DND-41 (cell line): ENCODE results near the gene ST8SIA6.

Experiments used
- ATAC-seq: fragments of 200-7000 bp; cut with Tn5 transposase; 3 replicates; pipeline ENCODE4 v1.9.1; 2021; ENCODE audit warnings: low read depth; ENCODE audit not compliant: insufficient read depth
- DNase-seq: peaks from one replicate; pipeline ENCODE4 v3.0.0-alpha.2; 2020
- H2AFZ ChIP-seq: 2 replicates; pipeline ENCODE4 v1.6.0; 2012; ENCODE audit warnings: low read depth, low read length
- H3K27ac ChIP-seq: 2 replicates; pipeline ENCODE4 v1.5.1; 2012; ENCODE audit warnings: low read length, inconsistent platforms
- H3K27me3 ChIP-seq: fragments of 200-600 bp; sonication (generic); 2 replicates; pipeline ENCODE4 v1.6.0; 2012; ENCODE audit warnings: low read length, mild to moderate bottlenecking, inconsistent platforms; ENCODE audit not compliant: insufficient read depth, poor library complexity
- H3K36me3 ChIP-seq: 2 replicates; pipeline ENCODE4 v1.5.1; 2012; ENCODE audit warnings: low read length, inconsistent platforms; ENCODE audit not compliant: insufficient read depth
- H3K4me1 ChIP-seq: 2 replicates; pipeline ENCODE4 v1.5.1; 2012; ENCODE audit warnings: mild to moderate bottlenecking, low read length; ENCODE audit not compliant: insufficient read depth
- H3K4me2 ChIP-seq: 2 replicates; pipeline ENCODE4 v1.6.0; 2012; ENCODE audit warnings: mild to moderate bottlenecking, moderate library complexity, low read length, inconsistent platforms; ENCODE audit not compliant: insufficient read depth
- H3K4me3 ChIP-seq, 2 experiments: fragments of 200-600 bp in 1 of 2; shearing (Covaris generic) in 1 of 2; 2 replicates each; pipeline ENCODE4 v1.5.1; 2012 to 2016; ENCODE audit warnings: inconsistent platforms in 2 of 2, low read length in 2 of 2, mild to moderate bottlenecking in 2 of 2, low read depth in 1 of 2, moderate library complexity in 1 of 2
- H3K79me2 ChIP-seq: 2 replicates; pipeline ENCODE4 v1.6.0; 2012; ENCODE audit warnings: low read length, inconsistent platforms; ENCODE audit not compliant: insufficient read depth
- H3K9ac ChIP-seq: 2 replicates; pipeline ENCODE4 v1.6.0; 2012; ENCODE audit warnings: low read depth, mild to moderate bottlenecking, inconsistent platforms, low read length, moderate library complexity
- H3K9me3 ChIP-seq: 2 replicates; pipeline ENCODE4 v1.5.1; 2012; ENCODE audit warnings: low read length, moderate library complexity, mild to moderate bottlenecking, inconsistent platforms; ENCODE audit not compliant: insufficient read depth, severe bottlenecking
- H4K20me1 ChIP-seq: 2 replicates; pipeline ENCODE4 v1.6.0; 2012; ENCODE audit warnings: low read length; ENCODE audit not compliant: insufficient read depth
- EZH2 ChIP-seq: IDR thresholded peaks from 3 replicates; pipeline ENCODE4 v1.6.1; 2012; ENCODE audit warnings: borderline replicate concordance, low read depth, mild to moderate bottlenecking, moderate library complexity, low read length, inconsistent platforms; ENCODE audit not compliant: severe bottlenecking
- TF ChIP-seq, protein P1 (sequence below): IDR thresholded peaks from 2 replicates; pipeline ENCODE4 v1.5.1; 2012; ENCODE audit warnings: borderline replicate concordance, low read length, moderate library complexity, mild to moderate bottlenecking; ENCODE audit not compliant: poor library complexity, severe bottlenecking; ENCODE audit errors: extremely low read depth

Gene ST8SIA6

DNA sequence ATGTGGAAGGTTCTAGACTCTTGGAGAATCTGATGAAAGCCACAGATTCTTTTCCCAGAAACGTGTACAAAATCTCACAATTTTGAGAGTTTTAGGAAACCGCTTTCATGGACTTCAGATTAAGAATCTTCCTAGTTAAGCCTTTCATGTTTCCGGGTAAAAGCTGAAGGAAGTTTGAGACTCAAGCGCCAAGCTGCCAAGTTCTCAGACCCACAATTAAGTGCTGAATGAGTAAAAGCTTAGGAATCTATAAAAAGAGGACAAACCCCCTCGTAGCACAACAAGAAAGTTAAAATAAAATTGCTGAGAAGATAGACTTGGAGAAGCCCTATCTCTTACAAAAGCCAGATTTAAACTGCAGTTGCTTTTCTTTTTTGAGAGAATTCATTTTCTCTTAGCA lies 99.6 kb downstream of the ST8SIA6 start:
- no peak for ATAC-seq
- Histone ChIP-seq H3K4me1 (no peaks in the 10 kb centered on the region), H3K4me3 (no peak overlapping the region), H3K27me3 (peaks cover 4% of the 10 kb centered on the region), H3K36me3 (no peaks in the 10 kb centered on the region), H4K20me1 (no peaks in the 10 kb centered on the region), H3K9me3 (no peaks in the 10 kb centered on the region), H3K27ac (no peak overlapping the region), H3K79me2 (no peaks in the 10 kb centered on the region), H2AFZ (no peak overlapping the region), H3K9ac (no peak overlapping the region), H3K4me2 (no peak overlapping the region)
- DNase-seq = no peak
- no peak for TF ChIP-seq EZH2
- TF ChIP-seq, protein P1, sequence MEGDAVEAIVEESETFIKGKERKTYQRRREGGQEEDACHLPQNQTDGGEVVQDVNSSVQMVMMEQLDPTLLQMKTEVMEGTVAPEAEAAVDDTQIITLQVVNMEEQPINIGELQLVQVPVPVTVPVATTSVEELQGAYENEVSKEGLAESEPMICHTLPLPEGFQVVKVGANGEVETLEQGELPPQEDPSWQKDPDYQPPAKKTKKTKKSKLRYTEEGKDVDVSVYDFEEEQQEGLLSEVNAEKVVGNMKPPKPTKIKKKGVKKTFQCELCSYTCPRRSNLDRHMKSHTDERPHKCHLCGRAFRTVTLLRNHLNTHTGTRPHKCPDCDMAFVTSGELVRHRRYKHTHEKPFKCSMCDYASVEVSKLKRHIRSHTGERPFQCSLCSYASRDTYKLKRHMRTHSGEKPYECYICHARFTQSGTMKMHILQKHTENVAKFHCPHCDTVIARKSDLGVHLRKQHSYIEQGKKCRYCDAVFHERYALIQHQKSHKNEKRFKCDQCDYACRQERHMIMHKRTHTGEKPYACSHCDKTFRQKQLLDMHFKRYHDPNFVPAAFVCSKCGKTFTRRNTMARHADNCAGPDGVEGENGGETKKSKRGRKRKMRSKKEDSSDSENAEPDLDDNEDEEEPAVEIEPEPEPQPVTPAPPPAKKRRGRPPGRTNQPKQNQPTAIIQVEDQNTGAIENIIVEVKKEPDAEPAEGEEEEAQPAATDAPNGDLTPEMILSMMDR = no peak

GRCh38 chr10:17353568-17354300 lies 100.7 kb downstream of the ST8SIA6 start:
- DNase-seq = no peak
- H3K27me3 ChIP-seq = no peaks in the 10 kb centered on the region
- H3K4me3 ChIP-seq = no peak overlapping the region
- no peaks in the 10 kb centered on the region for H4K20me1 ChIP-seq
- no peaks in the 10 kb centered on the region for H3K4me1 ChIP-seq
- TF ChIP-seq, protein P1 = no peak
- TF ChIP-seq EZH2 = no peak
- no peak overlapping the region for H2AFZ ChIP-seq
- no peaks in the 10 kb centered on the region for H3K9me3 ChIP-seq
- no peak overlapping the region for H3K4me2 ChIP-seq
- H3K27ac ChIP-seq = no peak overlapping the region
- no peaks in the 10 kb centered on the region for H3K36me3 ChIP-seq
- no peaks in the 10 kb centered on the region for H3K79me2 ChIP-seq
- no peak overlapping the region for H3K9ac ChIP-seq
- ATAC-seq = no peak

- no peaks in the 10 kb centered on the region for H3K9me3 ChIP-seq
- H3K79me2 ChIP-seq = no peaks in the 10 kb centered on the region
- no peaks in the 10 kb centered on the region for H3K27me3 ChIP-seq
- H3K9ac ChIP-seq = no peak overlapping the region
- H3K4me1 ChIP-seq = no peaks in the 10 kb centered on the region
- H3K4me2 ChIP-seq = no peak overlapping the region
- DNase-seq = no peak
- TF ChIP-seq EZH2 = no peak
- TF ChIP-seq, protein P1 = no peak
- H4K20me1 ChIP-seq = no peaks in the 10 kb centered on the region
- H3K36me3 ChIP-seq = no peaks in the 10 kb centered on the region
- ATAC-seq = no peak
- no peak overlapping the region for H2AFZ ChIP-seq
- no peak overlapping the region for H3K4me3 ChIP-seq
- no peak overlapping the region for H3K27ac ChIP-seq
Measured at GRCh38 chr10:17352583-17352982, 101.8 kb downstream of the ST8SIA6 start.
